GM12892 (cell line): ENCODE data around the gene USP53.

Source experiments
- POLR2A ChIP-seq: IDR thresholded peaks from 2 replicates; pipeline ENCODE4 v1.6.1; 2011; ENCODE audit warnings: low read depth, low read length, control low read depth
- POLR2AphosphoS5 ChIP-seq: IDR thresholded peaks from 2 replicates; pipeline ENCODE4 v1.6.1; 2011; ENCODE audit warnings: low read depth, low read length, control low read depth
- TAF1 ChIP-seq: IDR thresholded peaks from 2 replicates; pipeline ENCODE4 v1.6.1; 2011; ENCODE audit warnings: low read depth, mild to moderate bottlenecking, control low read depth, low read length, borderline replicate concordance

DNA sequence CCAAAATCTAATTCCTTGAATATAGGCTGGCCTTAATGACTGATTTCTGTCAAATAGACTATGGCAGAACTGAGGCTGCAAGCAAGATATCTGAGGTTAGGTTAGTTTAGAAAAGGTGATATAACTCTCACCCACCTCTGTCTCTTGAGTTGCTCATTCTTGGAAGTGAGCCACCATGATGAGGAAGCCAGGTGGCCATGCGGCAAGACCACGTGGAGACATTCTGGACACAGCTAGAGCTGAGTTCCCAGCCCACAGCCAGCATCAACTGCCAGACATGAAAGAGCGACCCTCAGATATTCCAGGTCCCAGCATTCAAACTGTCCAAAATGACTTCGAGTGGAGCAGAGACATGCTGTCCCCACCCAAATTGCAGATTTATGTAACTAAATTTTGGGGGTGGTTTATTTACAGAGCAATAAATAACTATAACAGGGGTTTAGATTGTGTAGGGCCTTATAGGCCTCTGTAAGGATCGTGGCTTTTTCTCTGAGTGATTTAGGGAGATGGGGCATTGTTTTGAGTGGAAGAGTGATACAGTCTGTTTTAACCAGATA lies 33.7 kb downstream of the USP53 start:
- TF ChIP-seq TAF1 (no peak), POLR2A (no peak), POLR2AphosphoS5 (no peak)
